Subcutaneous adipose tissue (tissue), 4 donors: ENCODE measurements around the gene LDB3. TPM values are rescaled to one million over a fixed set of nuclear protein-coding genes. Genes with fewer than 3 reads are reported as not detected.

Experiments
- total RNA-seq, 4 donors: library from RNA; depleted of rRNA; stranded (reverse); fragments of >200 nt; gene quantifications; one replicate each; pipeline ENCODE4 v1.1.0, GENCODE V29; 2016
- TF ChIP-seq, protein P1 (sequence below): fragments of 450-650 bp; IDR thresholded peaks from one replicate; pipeline ENCODE4 v1.5.1; 2016; ENCODE audit warnings: low read depth, mild to moderate bottlenecking, control low read depth, antibody characterized with exemption, moderate library complexity

LDB3 gene
- total RNA-seq, 4 donors from 2014 or later, result 0.51 to 12.1 (median 2.2) TPM

DNA sequence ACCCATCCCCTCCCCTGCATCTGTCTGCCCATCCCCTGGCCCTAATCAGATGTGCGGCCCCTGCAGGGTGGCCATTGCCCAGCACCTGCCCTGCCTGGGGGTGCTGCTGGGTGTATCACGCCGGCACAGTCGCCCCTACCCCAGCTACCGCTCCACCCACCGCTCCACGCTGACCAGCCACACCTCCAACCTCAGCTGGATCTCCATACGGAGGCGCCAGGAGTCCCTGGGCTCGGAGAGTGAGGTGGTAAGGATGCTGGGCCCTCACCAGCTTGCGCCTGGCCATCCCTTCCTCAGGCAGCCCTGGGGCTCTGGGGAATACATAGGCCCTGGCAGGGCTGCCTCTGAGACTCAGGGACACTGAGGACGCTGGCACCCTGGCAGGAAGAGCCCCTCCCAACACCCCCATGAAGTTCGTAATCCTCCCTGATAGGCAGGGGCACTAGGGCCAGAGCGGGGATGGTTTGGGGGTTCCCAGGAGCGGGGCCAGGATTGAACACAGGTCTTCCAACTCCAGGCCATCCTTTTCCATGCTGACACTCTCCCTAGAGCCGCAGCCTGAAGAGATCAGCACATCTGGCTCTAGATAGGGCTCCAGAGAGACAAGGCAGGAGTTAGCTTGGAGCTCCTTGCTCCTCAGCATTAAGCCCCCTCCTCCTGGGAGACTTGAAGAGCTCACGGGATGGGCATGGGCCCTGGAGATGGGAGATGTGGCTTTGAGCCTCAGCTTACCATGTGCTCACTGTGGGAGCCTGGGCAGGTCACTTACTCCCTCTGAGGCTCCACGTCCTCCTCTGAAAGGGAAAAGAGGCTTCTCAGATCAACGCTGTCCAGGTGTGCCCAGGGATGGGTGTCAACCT, 5.9 kb upstream of the LDB3 start:
- TF ChIP-seq, protein P1, sequence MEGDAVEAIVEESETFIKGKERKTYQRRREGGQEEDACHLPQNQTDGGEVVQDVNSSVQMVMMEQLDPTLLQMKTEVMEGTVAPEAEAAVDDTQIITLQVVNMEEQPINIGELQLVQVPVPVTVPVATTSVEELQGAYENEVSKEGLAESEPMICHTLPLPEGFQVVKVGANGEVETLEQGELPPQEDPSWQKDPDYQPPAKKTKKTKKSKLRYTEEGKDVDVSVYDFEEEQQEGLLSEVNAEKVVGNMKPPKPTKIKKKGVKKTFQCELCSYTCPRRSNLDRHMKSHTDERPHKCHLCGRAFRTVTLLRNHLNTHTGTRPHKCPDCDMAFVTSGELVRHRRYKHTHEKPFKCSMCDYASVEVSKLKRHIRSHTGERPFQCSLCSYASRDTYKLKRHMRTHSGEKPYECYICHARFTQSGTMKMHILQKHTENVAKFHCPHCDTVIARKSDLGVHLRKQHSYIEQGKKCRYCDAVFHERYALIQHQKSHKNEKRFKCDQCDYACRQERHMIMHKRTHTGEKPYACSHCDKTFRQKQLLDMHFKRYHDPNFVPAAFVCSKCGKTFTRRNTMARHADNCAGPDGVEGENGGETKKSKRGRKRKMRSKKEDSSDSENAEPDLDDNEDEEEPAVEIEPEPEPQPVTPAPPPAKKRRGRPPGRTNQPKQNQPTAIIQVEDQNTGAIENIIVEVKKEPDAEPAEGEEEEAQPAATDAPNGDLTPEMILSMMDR, result no peak

- TF ChIP-seq, protein P1, result no peak
Measured at GRCh38 chr10:86663046-86663345, 5.3 kb upstream of the LDB3 start.

- TF ChIP-seq, protein P1, result no peak
Measured at GRCh38 chr10:86663576-86664339, 4.6 kb upstream of the LDB3 start.

GRCh38 chr10:86664341-86665217, 3.7 kb upstream of the LDB3 start:
- TF ChIP-seq, protein P1, result no peak

GRCh38 chr10:86665218-86665607, 3.1 kb upstream of the LDB3 start:
- TF ChIP-seq, protein P1, result no peak

- TF ChIP-seq, protein P1, result no peak
Measured at GRCh38 chr10:86665868-86666267, 2.4 kb upstream of the LDB3 start.

DNA sequence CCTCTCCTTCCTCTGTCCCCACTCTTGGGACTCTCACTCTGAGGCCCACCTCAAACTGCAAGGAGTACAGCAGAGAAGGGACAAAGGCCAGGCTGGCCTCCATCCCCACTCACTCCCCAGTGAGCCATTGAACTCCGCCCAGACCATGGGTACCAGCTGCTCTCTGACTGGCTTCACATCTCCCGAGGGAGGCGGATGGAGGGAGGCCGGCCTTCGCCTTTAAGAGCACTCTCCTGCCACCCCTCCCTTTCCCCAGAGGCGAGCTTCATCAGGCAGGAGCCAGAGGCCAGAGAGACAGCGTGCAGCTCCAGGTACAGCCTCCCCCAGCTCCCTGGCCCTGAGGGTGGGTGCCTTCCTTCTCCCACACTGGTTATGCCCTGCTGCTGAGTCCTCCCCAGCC, 1.8 kb upstream of the LDB3 start:
- TF ChIP-seq, protein P1, result no peak
